Stimulated activated CD4-positive, alpha-beta T cell treated with anti-CD3 and anti-CD28 coated beads, Interleukin-1b, Interleukin-23, amount 100 ng/mL, for 48 hours (primary cell): Measurements from ENCODE around the gene RNASE8.
A peak's percentile ranks its signal among the peaks of the same experiment; 100 is the strongest.

Experiments
- DNase-seq: peaks from one replicate; pipeline ENCODE4 v3.0.0-alpha.2; 2020

The RNASE8 gene

DNA sequence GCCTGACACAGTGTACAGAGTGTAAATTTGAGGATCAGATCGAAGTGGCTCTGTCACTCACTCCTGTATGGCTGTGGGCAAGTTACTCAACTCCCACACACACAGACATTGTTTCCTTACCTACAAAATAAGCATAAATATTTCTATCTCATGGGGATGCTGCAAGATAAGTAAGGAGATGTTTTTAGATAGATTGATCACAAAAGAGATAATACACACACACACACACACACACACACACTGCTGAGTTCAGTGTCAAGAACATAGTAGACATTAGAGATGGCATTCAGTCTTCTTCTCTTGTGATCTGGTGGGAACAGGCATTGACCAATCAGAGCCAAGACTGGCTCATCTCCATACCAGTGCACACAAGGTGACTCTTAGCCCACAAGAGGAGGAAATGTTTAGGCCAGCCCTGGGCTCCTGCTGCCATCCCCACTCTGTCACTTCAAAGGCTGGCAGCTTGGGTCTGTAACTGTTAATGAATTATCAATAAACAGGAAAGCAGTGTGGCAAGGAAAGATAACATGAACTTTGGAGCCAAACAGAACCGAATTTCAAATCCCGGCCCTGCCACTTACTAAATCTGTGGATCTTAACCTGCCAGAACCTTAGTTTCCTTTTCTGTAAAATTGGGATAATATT is 3.4 kb upstream of the RNASE8 start:
- DNase-seq, result no peak

DNA sequence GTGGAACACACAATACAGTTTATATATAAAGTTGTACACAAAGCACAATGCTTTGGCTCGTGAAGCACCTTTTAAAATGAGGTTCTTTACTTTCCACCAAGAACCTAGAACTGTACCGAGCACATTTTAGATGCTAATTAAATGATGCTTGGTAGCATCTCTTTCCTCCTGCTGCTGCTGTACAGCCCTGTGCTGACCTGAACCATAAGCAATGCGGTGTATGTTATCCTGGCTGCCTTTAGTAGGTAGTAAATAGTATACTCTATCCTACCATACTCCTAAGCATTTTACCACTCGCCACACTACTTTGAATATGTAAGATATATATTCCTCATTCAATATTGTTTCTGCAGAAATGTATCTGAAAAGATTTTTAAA is 2.9 kb upstream of the RNASE8 start:
- DNase-seq, result no peak

DNA sequence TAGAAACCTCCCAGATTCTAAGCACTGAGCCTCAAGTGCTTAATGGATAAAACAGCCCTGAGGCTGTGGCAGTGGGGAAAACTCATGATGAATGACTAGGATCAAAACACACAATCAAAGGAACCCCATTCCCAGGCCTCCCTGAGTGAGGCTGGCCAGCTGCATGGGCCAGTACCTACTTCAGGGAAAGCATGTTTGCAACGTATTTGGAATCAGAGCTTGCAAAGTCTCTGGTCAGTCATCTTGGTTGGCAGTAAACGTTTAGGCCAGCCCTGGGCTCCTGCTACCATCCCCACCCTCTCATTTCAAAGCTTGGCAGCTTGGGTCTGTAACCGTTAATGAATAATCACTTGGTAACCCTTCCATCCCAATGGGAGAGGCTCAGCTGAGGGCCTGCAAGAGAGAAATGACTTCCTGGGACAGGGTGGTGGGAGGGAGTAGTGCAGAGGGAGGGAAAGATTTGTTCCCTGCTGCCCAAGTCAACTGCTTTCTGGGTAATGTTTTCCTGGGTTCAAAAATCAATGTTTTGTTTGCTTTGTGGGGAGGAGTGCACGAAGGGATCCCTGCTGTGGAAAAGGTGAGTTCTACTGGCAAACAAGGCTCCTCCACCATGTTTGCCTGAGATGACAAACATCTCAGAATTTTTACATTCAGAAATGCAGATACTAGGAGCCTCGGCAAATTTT is 2.0 kb upstream of the RNASE8 start:
- no peak for DNase-seq

- DNase-seq, result no peak
Observed at GRCh38 chr14:21056520-21057163, 980 bp upstream of the RNASE8 start.

- no peak for DNase-seq
Observed at GRCh38 chr14:21058903-21059302, 1.3 kb downstream of the RNASE8 start.

- DNase-seq, result no peak
Observed at GRCh38 chr14:21059842-21060613, 2.4 kb downstream of the RNASE8 start.

- DNase-seq, result no peak
Observed at GRCh38 chr14:21060614-21061346, 3.2 kb downstream of the RNASE8 start.

DNA sequence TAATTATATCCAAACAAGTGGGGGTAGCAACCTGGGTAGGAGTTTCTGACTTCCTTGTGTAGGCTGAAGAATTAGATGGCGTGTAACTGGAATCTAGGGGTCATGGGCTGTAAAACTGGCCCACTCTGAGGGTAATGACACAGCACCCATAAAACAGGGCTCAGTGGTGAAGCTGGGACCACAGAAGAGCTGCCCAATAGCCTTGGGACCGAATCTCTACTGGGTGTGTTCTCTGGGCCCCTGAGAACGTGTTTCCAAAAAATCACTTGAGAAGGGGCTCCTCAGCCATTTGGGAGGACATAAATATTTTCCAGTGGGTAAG is 3.7 kb downstream of the RNASE8 start:
- no peak for DNase-seq

- DNase-seq, result no peak
Observed at GRCh38 chr14:21063479-21063878, 5.9 kb downstream of the RNASE8 start.

DNA sequence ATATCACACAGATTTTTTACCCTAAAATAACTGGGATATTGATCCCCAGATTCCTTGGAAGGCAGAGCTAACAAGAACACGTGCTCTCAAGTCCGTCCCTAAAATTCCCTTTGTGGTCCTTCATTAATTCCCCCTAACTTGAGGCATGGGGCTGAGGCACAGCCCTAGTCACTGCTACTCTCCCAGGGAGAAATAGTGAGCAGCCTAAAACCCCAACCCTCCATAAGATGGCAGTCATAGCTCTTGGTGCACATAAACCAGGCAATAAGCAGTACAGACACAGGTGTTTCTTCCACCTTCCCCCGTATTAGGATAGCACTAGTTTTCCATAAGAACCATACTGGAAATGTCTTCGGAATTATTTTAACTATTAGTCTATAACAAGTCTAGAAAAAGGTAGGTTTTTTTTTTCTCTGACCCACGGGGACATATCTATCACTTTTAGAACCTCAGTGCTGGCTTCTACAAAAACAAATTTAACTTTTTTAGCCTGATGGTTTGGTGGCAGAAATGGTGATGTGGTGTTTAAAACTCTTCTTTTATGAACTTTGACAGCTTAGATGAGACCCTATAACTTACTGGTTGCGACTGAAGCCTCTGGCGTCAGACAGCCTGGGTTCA is 9.4 kb downstream of the RNASE8 start:
- no peak for DNase-seq

- peak; percentile 49 for DNase-seq
Observed at GRCh38 chr14:21068521-21069387, 11.1 kb downstream of the RNASE8 start.

- no peak for DNase-seq
Observed at GRCh38 chr14:21069388-21070082, 11.9 kb downstream of the RNASE8 start.

DNA sequence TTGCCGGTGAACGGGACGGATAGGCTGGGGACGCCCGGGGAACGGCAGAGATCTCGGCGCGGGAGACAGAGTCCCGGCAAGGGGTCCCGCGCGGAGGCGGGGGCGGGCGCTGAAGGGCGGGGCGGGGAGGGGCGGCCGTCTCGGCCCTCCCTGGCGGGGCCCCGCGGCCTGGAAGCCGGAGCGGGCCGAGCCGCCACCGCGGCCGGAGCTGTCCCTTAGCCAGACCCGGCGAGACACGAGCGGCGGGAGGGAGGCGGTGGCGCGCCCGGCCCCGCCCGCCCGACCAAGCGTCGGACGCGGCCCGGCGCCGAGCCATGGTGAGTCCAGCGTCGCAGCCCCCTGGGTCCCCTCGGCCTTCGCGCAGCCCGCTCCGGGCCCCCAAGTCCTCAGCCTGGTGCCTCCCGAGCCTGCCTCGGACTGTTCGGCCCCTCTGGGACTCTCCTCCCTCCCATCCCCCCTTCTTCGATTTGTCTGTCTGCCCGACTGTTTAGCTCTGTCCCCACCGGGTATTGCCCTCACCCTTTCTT is 12.5 kb downstream of the RNASE8 start, which contains the start of gene ARHGEF40:
Gene ARHGEF40 (plus strand): TSS at position 222 of the 527 bp plus-strand sequence. CDS start 93 bp downstream, at position 315.
- DNase-seq, result no peak

DNA sequence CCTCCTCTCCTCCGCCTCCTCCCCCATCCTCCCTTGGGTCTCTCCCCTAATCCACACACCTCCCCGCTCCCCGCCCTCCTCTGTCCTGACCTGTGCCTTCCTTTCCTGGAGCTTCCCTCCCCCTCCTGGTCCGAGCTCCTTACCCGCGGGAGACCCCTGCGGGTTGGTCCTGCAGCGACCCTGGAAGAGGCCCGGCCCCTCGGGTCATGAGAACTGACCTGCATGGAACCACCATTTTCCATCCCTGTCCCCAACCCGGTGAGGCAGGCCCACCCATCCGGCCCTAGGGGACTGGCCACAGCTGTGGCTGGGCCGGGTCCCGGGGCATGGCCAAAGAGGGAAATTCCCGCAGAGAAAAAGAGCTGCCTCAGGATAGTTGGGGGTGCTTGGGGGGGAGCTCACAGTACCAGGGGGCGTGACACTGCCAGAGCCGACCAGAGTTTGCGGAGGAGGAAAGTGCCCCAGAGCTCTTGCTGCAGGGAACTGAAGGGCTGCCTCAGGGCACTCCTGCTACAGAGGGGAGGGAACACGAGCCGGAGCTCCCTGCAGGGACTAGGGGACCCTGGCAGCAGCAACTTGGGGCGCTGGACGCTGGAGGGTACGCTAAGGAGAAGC is 13.1 kb downstream of the RNASE8 start:
- DNase-seq, result no peak

DNA sequence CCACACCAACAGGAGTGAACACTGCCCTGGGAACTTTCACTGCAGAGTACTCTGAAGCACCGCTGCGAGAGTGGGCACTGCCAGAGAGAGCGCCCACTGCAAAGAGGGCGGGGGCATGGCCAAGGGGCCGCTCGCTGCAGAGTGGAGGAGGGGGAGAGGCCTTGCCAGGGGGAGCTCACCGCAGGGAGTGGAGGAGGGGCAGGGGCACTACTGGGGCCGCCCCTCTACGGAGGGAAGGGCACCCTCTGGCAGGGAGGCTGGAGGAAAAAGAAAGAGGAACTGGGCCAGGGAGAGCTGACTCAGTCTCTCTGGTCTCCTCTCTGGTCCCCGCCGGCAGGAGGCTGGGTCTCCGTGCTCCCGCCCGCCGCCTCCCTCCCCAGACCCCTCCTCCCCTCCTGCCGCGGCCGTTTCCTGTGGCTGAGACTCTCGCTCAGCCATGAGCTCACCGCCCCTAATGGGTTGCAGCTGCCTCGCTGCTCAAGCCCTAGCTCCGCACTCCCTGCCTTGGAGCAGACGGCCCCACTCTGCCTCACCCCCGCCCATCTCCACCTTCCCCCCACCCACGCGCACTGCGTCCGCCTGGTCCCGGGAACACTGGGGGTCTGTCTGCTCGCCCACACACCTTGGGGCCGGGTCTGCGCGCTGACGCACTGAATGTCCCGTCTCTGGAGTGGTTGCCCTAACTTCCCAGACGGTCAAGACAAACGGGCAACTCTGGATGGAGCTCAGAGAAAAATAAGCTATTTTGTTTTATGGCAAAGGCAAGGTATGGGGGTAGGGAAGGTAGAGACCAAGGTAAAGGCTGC is 13.8 kb downstream of the RNASE8 start:
- peak; percentile 39 for DNase-seq

GRCh38 chr14:21072031-21072473 is 14.4 kb downstream of the RNASE8 start:
- no peak for DNase-seq

GRCh38 chr14:21072781-21073339 is 15.2 kb downstream of the RNASE8 start:
- no peak for DNase-seq

GRCh38 chr14:21073921-21074320 is 16.3 kb downstream of the RNASE8 start:
- no peak for DNase-seq
